Measurements from ENCODE around the gene PPP1R7. TPM values are rescaled to one million over a fixed set of nuclear protein-coding genes. Genes with fewer than 3 reads are reported as not detected.

The PPP1R7 gene
- total RNA-seq, 1 donor from 2014 or later: 57.7 TPM

DNA sequence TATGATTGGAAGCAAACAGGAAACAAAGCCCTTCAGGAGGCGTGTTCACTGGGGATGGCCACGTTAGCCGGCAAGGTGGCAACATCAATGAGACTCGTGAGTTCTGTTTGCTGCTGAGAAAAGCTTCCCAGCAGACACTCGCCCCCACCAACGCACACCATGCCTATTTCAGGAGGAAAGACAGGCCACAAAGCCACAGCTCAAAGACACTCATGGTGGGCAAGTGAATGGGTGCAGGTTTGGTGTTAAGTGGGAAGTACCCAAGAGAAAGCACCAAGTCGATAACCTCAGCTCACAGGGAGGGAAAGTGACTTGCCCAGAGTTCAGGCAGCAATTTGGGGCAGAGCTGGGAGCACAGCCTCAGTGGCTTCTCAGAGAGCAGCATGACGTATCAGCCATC is 37.7 kb upstream of the PPP1R7 start:
- no peak overlapping the region for H3K4me3 ChIP-seq (ENCODE audit: low read depth, low read length)
- TF ChIP-seq, protein P1, sequence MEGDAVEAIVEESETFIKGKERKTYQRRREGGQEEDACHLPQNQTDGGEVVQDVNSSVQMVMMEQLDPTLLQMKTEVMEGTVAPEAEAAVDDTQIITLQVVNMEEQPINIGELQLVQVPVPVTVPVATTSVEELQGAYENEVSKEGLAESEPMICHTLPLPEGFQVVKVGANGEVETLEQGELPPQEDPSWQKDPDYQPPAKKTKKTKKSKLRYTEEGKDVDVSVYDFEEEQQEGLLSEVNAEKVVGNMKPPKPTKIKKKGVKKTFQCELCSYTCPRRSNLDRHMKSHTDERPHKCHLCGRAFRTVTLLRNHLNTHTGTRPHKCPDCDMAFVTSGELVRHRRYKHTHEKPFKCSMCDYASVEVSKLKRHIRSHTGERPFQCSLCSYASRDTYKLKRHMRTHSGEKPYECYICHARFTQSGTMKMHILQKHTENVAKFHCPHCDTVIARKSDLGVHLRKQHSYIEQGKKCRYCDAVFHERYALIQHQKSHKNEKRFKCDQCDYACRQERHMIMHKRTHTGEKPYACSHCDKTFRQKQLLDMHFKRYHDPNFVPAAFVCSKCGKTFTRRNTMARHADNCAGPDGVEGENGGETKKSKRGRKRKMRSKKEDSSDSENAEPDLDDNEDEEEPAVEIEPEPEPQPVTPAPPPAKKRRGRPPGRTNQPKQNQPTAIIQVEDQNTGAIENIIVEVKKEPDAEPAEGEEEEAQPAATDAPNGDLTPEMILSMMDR (conservative IDR thresholded peaks at IDR 0.05; ENCODE audit: low read depth, low read length): no peak
- DNase-seq (ENCODE audit: low read depth): no peak

DNA sequence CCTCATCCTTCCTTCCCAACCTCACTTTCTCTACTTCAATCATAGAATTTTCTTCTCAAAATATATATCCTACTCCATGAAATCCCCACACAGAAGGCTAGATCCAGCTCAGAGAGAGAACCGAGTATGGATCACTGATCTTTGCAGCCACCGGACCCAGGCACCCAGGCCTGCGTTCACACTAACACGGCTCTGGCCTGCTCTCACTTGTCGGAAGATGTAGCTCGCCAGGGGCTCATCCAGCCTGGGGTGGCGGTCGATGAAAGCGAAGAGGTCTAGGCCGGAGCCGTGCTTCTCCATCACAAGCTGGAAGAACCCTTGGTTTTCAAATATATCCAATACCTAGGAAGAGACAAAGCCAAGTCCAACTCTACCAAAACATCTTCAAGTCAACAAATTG is 35.4 kb upstream of the PPP1R7 start:
- TF ChIP-seq, protein P1 (conservative IDR thresholded peaks at IDR 0.05; ENCODE audit: low read depth, low read length): no peak
- no peak for DNase-seq (ENCODE audit: low read depth)
- H3K4me3 ChIP-seq (ENCODE audit: low read depth, low read length): no peak overlapping the region

DNA sequence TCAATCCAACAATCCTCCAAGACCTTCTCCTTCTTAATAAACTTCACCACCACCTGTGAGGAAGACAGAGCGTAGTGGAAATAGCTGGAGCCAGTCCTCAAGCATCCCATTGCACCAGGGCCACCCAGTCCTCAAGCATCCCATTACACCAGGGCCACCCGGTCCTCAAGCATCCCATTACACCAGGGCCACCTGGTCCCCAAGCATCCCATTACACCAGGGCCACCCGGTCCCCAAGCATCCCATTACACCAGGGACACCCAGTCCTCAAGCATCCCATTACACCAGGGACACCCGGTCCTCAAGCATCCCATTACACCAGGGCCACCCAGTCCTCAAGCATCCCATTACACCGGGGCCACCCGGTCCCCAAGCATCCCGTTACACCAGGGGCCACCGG is 34.9 kb upstream of the PPP1R7 start:
- no peak overlapping the region for H3K4me3 ChIP-seq (ENCODE audit: low read depth, low read length)
- DNase-seq (ENCODE audit: low read depth): no peak
- TF ChIP-seq, protein P1 (conservative IDR thresholded peaks at IDR 0.05; ENCODE audit: low read depth, low read length): no peak

DNA sequence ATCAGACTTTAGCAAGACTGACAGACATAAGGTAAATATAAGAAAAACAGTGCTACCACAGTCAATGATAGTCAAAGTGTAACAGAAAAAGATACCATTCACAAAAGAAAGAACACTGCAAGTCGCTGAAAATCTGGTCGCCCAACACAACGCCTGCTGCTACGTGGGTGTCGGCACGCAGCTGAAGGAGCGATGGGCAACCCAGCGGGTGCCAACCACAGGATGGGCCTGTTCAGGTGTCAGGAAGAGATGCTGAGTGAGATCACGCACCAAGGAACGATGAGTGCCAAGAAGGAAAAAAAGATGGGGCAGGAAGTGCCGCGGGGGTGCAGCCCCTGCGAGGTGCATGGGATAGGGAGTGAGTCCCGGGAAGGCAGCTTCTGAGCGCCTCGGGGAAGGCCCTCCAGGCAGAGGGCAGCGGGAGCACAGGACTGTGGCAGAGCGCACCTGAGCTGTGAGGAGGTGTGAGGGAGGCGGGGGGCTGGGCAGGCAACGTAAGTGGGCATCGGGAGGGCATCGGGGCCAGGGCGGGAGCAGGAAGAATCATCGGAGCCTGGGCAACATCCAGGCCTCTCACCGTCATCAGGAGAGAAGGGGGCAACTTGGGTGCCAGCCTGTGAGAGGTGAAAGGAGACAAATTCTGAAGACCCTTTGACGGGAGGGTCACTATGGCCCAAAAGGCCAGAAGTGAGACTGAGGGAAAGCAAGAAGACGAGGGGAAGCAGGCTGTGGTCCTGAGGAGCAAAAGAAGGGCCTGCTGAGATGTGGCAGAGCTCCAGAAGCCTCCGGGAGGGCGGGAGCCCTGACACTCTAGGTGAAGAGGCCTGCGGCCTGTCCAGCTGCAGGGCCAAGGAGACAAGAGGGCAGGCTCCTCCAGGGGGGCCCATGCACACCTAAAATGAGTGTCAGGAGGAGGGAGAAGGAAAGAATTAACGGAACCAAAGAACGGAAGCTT is 33.4 kb upstream of the PPP1R7 start:
- DNase-seq (ENCODE audit: low read depth): no peak
- TF ChIP-seq, protein P1 (conservative IDR thresholded peaks at IDR 0.05; ENCODE audit: low read depth, low read length): no peak
- H3K4me3 ChIP-seq (ENCODE audit: low read depth, low read length): no peak overlapping the region

DNA sequence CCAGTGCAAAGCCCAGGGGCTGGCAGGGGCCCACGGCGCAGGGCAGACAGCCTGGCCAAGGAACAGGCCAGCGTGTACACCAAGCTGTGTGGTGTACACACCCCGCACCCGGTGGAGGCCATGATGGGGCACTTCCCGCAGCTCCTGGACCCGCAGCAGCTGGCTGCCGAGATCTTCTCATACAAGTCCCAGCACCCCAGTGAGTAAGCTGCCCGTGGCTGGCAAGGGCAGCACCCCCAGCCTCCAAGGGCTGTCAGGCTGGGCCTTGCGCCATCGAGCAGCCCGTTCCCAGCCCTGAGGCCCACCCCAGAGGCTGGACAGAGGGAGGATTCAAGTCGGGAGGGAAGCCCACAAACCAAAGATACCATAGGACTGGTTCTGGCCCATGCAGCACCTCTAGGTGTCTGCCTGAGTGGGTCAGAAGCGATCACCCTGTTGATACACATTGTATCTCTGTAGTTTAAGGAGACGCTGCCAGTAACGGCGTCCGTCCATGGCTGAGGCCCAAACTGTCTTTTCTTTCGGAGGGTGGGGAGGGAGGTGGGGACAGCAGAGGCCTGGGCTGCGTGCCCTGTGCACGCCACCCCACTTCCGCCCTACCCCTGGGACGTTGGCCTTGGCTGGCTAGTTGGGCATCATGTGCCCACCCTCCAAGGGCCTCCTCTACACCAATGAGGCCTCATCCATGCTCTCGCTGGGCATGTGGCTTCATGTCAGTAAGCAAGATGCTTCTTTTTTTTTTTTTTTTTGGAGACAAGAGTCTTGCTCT is 31.3 kb upstream of the PPP1R7 start:
- no peak overlapping the region for H3K4me3 ChIP-seq (ENCODE audit: low read depth, low read length)
- DNase-seq (ENCODE audit: low read depth): no peak
- TF ChIP-seq, protein P1 (conservative IDR thresholded peaks at IDR 0.05; ENCODE audit: low read depth, low read length): no peak

DNA sequence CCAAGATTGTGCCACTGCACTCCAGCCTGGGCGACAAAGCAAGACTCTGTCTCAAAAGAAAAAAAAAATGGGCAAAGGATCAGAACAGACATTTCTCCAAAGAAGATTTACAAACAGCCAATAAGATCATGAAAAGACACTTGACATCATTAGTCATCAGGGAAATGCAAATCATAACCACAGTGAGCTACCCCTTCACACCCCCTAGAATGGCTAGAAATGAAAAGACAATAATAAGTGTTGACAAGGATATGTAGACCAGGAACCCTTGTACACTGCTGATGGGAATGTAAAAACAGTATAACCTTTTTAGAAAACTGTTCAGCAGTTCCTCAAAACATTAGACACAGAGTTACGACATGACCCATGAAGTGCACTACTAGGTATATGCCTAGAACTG is 29.8 kb upstream of the PPP1R7 start:
- no peak for DNase-seq (ENCODE audit: low read depth)
- TF ChIP-seq, protein P1 (conservative IDR thresholded peaks at IDR 0.05; ENCODE audit: low read depth, low read length): no peak
- no peak overlapping the region for H3K4me3 ChIP-seq (ENCODE audit: low read depth, low read length)

All from epithelial cell of proximal tubule (primary cell).